H4 (cell line): Measurements from ENCODE around the gene CRYL1. TPM values are rescaled to one million over a fixed set of nuclear protein-coding genes. Genes with fewer than 3 reads are reported as not detected.

Source experiments
- DNase-seq: peaks from one replicate; pipeline ENCODE4 v3.0.0-alpha.2; 2015; ENCODE audit warnings: low spot score
- total RNA-seq: library from RNA; depleted of rRNA; stranded (reverse); fragments of >200 nt; shearing (Covaris generic); gene quantifications from 2 replicates; pipeline ENCODE4 v1.2.3, GENCODE V29; 2014

The CRYL1 gene
- total RNA-seq, 1 experiment from 2014 or later: 6.8 TPM

DNA sequence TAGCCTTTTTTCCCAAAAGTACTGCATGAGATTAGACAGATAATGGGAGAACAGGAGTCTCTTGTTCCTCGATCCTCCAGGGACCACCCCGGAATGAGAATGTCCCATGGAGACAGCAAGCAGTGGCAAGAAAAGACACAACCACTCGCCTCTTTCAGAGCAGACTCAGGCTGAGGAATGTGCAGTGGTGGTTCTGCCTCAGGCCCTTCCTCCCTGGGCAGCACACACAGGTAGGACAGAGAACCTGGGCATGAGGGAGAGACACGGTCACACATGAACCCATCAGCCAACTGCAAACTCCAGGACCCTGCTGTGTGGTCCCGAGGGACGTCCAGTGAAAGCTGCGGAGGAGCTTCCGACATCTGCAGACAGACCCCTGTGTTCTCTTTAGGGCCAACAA is 31.0 kb downstream of the CRYL1 start:
- DNase-seq: no peak

DNA sequence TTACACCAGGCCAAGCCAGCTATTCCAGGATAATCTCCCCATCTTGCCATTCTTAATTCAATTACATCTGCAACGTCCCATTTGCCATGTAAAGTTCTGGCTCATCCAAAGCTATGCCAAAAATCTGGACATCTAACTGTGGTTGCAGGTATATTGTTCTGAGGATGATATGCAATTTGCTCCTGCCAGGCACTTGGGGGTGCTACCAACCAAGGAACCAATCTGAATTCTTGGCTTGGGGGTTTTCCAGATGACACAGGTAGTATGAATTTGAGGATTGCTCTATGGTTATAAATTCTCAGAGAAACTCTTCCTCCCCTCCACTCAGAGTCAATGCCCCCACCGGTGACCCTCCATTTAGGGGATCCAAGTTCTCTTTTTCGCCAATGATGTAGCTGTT is 33.0 kb downstream of the CRYL1 start:
- DNase-seq: peak; percentile 18

DNA sequence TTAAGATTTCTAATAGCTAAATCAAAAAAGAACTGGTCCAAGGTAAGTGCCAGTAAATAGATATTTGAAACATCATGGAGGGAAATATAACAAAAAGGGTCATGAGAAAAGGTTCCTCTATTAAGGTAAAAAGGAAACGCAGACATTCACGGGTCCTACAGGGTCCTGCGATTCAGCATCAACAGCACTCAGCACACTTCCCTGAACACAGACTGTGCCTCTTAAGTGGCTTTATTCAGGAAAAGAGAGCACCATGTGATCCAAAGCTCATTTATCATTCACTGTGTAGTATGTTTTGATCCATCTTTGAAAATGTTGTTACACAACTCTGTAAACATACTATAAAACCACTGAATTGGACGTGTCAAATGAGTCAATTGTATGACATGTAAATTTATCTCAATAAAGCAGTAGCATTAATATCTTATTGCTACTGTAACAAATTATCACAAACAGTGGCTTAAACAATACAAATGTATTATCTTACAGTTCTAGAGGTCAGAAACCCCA is 33.7 kb downstream of the CRYL1 start:
- no peak for DNase-seq

DNA sequence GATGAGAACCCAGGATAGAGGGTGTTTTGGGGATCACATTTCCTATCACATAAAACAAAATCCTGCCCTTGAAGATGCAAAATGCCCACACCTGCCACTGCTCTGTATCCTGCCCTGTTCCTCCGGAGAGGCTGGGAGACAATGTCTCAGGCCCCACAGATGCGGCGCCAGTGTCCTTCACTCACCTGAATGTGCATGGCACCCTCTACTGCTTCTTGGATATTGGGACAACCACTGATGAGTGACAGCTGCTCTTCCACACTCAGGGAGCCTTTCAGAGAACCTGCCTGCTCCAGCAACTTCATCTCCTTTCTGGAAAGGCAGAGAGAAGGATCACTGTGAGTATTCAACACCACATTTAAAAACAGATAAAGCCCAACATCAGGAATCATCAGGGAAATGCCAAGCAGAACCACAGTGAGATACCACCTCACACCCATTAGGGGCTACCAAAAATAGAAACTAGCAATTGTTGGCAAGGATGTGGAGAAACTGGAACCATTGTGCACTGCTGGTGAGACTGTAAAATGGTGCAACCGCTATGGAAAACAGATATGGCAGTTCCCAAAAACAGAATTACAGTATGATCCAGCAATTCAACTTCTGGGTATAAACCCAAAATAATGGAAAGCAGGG is 36.4 kb downstream of the CRYL1 start:
- DNase-seq: no peak

DNA sequence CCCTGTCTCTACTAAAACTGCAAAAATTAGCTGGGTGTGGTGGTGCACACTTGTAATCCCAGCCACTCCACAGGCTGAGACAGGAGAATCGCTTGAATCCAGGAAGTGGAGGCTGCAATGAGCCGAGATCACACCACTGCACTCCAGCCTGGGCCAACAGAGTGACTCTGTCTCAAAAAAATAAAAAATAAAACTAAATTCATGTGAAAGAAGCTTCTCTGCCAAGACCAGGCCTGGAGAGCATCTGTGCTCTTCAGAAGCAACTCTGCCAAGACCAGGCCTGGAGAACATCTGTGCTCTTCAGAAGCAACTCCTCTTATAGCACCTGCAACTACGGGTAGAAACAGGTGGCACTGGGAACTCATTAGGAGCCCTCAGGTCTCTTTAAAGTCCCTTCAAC is 37.7 kb downstream of the CRYL1 start:
- DNase-seq: no peak

DNA sequence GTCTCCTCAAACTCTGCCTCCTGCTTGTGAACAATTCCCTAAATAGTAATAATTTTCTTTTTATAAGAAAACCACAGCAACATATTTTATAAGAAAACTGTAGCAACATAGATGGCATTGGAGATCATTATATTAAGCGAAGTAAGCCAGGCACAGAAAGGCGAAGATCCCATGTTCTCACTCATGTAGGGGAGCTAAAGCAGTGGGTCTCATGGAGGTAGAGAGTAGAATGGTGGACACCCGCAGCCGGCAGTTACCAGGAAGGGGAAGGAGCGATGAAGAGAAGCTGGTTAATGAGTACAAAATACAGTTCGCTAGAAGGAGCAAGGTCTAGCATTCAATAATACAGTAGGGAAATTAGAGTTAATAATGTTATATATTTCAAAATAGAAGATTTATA is 42.9 kb downstream of the CRYL1 start:
- no peak for DNase-seq

DNA sequence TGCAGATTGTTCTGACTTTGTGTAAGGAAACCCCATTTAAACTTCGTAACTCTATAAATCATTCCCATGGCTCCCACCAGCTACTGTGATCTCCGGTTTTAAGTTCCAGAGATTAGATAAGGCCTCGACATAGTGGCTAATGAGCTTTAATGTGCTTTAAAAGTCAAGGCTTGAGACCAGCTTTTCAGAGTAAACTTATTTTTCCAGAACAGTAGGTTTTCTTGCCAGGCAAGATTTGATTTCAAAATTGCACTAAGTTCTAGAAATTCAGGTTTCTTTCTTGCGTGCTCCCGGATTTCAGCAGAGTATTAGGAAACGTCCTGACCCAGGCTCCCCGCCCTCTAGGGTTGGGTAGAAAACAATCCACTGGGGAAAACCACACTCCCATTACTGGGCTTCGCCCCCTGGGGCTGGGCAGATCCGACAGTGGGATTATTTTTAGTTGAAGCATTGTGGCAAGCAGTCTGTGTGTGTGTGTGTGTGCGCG is 43.3 kb downstream of the CRYL1 start:
- DNase-seq: no peak

DNA sequence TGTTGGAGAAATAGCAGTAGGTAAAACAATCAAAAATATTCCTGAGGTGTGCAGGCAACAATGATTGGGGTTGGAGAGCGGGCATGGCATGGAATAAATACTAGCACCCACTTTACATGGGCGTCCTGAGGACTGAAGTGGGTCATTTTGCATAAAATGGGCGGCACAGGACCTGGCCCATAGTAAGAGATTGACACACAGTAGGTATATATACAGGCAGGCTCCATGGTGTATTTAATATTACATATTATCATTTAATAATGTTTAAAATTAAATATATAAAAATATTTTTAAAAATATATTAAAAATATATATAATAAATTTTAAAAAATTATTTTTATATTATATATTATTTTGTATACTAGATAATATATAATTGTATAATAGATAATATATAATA is 48.3 kb downstream of the CRYL1 start:
- DNase-seq: no peak

DNA sequence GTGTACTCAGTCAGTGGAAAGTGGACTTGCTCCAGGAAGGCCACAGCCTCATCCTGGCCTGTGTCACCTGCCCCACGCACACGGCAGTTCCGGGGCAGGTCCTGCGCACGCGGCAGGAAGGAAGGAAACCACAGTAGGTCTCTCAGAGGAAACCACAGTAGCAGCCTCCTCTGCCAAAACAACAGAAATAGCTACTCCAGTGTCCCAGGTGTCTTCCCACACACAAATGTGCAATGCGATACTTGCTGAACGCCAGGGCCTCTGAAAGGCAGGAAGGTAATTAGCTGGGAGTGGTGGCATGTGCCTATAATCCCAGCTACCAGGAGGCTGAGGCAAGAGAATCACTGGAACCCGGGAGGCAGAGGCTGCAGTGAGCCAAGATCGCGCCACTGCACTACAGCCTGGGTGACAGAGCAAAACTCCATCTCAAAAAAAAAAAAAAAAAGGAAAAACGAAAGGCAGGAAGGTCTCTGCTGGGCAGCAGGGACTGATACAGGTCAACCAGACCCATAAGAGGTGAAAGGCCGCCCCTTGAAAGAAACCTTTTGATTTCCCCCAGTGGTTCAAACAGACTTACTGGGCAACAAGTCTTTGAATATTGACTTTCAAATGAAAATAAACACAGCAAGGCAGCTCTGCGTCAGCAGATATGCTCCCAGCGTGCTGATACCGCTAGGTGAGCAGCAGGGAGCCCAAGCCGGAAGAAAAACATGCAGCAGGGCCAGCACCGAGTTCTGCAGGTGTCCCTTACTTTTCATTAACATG is 49.5 kb downstream of the CRYL1 start:
- DNase-seq: peak; percentile 22

DNA sequence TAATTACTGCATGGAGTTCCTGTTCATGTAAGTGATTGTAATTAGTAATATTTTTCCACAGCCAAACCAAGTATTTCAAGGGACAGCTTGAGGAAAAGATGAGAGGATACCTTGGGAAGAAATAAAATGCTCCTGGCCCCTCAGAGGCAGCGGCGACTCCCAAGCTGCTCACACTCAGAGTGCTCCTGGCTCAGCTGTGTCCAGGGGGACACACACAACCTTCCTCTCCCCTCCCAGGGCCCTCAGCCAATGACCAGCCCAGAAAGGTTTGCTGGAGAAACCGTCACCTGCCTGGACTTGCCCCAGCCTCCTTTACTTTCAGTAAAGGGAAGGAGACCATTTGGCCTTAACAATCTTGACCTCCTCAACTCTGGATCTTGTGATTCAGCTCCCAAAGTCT is 51.1 kb downstream of the CRYL1 start:
- DNase-seq: no peak

DNA sequence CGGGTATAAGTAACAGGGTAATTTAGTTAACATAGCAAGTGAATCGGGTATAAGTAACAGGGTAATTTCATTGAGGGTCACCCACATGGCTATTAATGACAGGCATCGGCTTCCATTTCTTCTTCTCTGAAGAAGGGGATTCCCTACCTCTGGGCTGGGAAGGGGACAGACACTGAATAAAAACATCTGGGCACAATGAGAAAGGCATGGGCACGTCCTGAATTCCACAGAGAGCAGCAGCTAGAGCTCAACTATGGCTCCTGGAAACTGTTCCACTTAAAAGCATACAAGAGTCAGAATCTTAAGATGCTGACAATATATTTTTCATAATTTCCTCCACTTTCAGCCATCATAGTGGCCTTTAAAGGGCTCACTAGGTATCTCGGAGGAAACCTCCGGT is 51.8 kb downstream of the CRYL1 start:
- no peak for DNase-seq

DNA sequence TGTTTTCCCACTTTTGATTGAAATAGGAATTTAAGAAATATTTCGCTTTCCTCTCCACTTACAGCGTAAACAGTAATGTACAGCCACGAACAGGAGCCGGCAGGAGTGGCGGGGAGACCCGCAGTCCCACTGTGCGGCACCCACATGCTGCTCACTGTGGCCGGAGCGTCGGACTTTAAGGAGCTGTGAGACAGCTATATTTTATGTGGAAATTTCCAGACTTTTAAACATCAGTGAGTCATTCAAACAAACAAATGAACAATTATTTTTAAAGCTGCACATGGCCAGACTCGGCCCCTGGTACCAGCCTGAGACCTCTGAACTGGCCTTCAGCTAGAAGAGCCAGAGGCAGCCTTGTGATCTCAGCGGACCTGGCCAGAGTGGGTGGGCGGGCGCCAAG is 52.5 kb downstream of the CRYL1 start:
- DNase-seq: no peak

DNA sequence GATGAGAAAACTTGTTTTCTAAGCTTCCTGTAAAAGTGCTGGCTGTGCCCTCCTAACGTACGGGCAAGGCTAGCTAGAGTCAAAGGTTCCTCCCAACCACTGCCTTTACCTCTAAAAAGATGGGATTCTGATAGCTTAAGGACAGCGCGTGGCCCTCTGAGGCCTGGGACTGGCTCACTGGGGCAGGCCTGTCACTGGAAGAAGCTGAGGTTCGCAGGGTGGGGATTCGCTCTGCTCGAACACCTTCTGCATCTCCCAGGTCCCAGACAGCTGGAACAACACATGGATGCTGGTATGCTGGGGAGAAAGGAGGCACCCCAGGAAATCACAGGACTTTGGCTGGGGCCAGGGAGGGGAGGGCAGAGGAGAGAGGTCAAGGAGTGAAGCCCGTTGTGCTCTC is 53.1 kb downstream of the CRYL1 start:
- no peak for DNase-seq

DNA sequence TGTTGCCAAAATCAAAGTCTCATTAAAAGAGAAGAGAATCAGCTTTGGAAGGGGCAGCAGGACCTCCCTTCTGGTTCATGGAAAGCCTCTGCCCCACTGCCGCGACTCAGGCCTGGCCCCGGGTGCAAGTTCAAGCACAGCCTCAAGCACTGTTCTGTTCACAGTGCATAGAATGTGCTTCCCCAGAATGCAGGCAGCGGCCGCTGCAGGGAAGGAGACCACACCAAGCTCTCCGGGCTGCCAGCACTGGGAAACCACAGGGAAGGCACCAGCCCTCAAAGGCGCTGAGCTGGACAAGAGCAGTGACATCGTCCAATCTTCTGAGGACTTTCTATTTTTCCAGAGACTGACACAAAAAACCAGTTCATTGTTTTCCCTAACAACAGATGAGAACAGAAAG is 55.5 kb downstream of the CRYL1 start:
- DNase-seq: no peak

DNA sequence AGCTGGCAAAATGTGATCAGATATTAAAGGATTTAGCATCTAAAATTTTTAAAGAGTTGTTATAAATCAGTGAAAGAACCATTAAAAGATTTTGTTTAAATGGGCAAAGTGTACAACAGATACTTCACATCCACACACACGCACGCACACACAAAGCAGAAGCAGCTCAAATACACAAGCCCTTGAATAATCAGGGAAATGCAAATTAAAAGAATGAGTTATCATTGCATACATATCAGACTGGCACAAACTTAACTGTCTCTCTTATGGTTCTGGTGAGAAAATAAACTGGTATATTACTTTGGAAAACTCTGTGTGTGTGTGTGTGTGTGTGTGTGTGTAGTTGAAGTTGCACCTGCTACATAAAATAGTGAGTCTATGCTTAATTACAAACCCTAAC is 59.3 kb downstream of the CRYL1 start:
- no peak for DNase-seq

DNA sequence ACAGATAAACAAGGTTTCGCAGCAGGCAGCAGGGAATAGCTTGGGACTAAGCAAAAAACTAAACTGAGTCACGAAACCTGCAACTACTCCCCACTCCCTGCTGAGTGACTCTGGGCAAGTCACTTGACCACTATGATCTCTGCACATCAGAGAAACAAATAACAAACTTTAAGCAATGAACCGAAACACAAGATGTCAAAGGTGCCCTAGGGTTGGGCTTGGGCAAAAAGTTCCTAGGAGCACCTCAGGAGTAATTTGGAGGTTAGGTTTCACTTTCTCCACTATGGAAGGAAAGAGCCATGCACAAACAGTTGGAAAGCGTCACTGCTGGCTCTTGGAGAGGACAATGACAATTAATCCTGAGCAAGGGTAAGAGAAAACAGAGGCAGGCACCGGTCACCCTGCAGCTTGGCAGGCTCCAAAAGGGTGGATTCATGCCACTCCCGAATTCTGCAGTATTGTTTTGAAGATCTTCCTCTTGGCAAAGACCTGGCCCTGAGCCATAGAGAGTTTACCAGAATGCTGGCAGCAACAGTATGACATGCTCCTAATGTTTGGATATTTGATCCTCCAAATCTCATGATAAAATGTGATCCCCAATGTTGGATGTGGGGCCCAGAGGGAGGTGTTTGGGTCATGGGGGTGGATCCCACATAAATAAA is 60.3 kb downstream of the CRYL1 start:
- peak; percentile 41 for DNase-seq

DNA sequence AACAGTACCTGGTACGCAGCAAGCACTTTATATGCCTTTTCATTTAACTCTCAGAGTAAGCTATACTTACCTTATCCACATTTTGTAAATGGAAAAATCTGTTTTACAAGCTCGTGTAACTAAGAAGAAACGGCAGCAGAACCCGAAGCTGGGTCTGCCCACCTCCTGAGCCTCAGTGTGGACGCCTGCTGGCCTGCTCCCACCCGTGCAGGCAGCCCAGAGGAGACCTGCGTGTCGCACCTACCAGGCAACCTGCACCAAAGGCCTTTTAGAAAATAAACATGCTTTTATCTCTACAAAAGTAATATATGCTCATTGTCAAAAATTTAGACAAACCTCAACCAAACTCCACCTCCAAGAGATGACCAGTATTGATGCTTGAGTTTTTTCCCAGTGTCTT is 62.7 kb downstream of the CRYL1 start:
- no peak for DNase-seq

DNA sequence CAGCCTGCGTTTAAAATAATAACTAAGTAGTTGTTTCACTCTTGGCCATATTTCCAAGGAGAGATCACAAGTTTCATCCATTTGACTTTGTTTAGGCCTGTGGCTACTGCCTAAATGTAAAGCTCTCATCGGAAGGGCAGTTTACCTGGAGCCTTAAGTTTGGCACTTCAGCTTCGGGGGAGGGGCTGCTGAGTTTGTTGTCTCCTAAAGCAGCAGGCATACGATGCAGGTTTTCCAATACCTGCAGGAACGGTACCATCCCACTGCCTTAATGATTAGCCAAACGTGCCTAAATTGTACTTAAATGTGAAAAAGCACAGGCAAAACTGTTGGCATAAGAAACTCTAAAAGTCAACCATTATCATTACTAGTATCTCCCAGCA is 63.1 kb downstream of the CRYL1 start:
- DNase-seq: no peak

DNA sequence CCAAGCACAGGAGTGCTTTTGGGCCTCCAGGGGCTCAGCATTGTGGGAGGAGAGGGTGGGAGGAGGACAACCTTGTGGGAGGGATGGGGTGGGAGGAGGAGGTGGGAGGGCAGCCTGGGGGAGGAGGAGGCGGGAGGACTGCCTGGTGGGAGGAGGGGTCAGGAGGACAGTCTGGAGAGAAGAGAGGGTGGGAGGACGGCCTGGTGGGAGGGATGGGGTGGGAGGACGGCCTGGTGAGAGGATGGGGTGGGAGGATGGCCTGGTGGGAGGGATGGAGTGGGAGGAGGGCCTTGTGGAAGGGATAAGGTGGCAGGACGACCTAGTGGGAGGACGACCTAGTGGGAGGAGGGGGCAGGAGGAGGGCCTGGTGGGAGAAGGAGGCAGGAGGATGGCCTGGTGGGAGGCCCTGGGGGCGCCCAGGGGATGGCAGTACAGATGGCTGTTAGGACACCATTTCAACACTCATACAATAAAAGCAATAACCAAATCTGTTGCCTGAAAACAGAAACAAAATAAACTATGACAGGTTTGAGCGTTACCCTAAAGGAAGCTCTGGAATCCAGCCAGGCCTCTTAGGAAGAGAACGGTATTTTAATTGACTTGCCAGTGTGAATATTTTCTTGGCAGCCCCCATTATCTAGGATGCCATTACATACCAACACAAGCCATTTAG is 63.7 kb downstream of the CRYL1 start:
- DNase-seq: peak; percentile 19

DNA sequence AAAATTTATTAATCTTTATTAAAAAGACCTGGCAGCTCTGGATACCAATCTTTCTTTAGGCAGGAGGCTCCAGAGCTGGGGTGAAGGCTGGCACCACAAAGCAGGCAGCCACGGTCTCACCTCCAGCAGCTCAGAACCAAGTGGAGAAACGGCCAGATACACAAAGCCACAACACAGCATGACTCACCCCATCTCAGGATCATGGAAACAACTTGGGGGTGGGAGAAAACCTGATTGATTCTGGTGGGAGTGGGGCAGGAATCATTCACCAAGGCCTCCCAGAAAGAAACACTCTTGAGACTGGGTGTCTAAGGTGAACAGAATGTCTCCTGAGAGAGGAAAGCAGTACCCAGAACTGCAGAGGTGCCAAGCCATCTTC is 64.2 kb downstream of the CRYL1 start:
- DNase-seq: peak; percentile 50

DNA sequence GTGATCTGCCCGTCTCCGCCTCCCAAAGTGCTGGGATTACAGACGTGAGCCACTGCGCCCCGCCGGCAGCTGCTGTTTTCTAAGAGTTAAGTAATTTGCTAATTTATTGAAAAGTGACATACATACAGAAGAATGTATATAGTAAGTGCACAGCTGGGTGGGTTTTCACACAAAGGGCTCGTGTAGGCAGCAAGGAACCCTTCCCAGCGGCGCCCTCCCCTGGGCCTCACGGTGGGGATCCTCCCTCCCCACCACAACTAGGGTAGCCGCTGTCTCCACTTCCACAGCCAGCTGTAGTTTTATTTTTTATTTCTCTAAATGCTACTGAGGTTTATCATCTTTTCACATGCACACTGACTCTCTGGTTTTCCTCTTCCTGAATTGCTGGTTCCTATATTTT is 64.9 kb downstream of the CRYL1 start:
- no peak for DNase-seq

DNA sequence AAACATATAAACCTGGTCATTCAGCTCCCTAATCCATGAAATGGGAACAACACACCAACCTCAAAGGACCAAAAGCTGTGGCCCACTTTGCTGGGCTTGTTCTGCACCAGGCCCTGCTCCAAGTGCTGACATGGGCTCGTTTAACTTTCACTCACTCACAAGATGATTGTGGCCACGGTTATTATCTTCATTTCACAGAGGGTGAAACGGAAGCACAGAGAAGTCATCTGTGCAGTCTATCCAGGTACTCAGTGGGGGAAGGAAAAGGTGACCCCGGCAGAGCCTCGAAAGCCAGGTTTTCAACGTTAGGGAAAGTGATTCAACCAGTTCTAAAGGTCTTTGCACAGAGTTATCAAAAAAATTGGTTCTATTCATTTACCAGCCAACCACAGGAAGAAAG is 68.0 kb downstream of the CRYL1 start:
- DNase-seq: no peak
